ENCODE data around the gene SAMD13. TPM values are rescaled to one million over a fixed set of nuclear protein-coding genes. Genes with fewer than 3 reads are reported as not detected.

Gene SAMD13
- total RNA-seq, 1 experiment from 2014 or later, result 0.59 TPM

GRCh38 chr1:84311296-84311695 lies 9.8 kb downstream of the SAMD13 start:
- no TSS peak for BruUV-seq (replicated peaks)
- Mint-ChIP-seq H3K9me3 (ENCODE audit: unreplicated experiment) (no peaks in the 10 kb centered on the region), H3K36me3 (ENCODE audit: insufficient read depth, unreplicated experiment) (no peaks in the 10 kb centered on the region), H3K27me3 (ENCODE audit: insufficient read depth, unreplicated experiment) (peaks cover 3% of the 10 kb centered on the region), H3K4me3 (ENCODE audit: unreplicated experiment) (no peak overlapping the region), H3K4me1 (ENCODE audit: low read depth, unreplicated experiment) (no peaks in the 10 kb centered on the region), H3K27ac (ENCODE audit: unreplicated experiment) (no peak overlapping the region)
- H3K4me3 ChIP-seq (ENCODE audit: low read depth, low read length), result no peak overlapping the region
- TF ChIP-seq CTCF (IDR thresholded peaks at IDR 0.05; ENCODE audit: insufficient read depth in 1 of 2, low read depth in 1 of 2, low read length in 1 of 2, severe bottlenecking in 1 of 2, unreplicated experiment in 1 of 2), result no peak
- H3K27me3 ChIP-seq (replicated peaks; ENCODE audit: control insufficient read depth, insufficient read depth, low read length), result no peaks in the 10 kb centered on the region; the same call in 1 of the 2 replicates
- ChIA-PET POLR2A (interaction anchor here (0.7 kb wide), 1 partner anchor 19 kb away, joined by 7 read pairs; no protein-coding TSS in a partner anchor), CTCF (no interaction called here)
- no peaks in the 10 kb centered on the region for H3K9me3 ChIP-seq
- no peak for DNase-seq
- no peaks in the 10 kb centered on the region for H3K36me3 ChIP-seq (ENCODE audit: control insufficient read depth, insufficient read depth, low read length)
- intact Hi-C loops (cut with micrococcal nuclease; ENCODE audit: unreplicated experiment), result no loop called here
- no peaks in the 10 kb centered on the region for H3K4me1 ChIP-seq

- no peak for DNase-seq
- no TSS peak for BruUV-seq (replicated peaks)
- H3K4me1 Mint-ChIP-seq (ENCODE audit: low read depth, unreplicated experiment), result no peaks in the 10 kb centered on the region
- Histone ChIP-seq H3K4me3 (ENCODE audit: low read depth, low read length) (no peak overlapping the region), H3K9me3 (no peaks in the 10 kb centered on the region), H3K36me3 (ENCODE audit: control insufficient read depth, insufficient read depth, low read length) (no peaks in the 10 kb centered on the region), H3K27me3 (replicated peaks; ENCODE audit: control insufficient read depth, insufficient read depth, low read length) (no peaks in the 10 kb centered on the region), H3K4me1 (no peaks in the 10 kb centered on the region)
- CTCF ChIA-PET, result no interaction called here
- H3K36me3 Mint-ChIP-seq (ENCODE audit: insufficient read depth, unreplicated experiment), result no peaks in the 10 kb centered on the region
- no peaks in the 10 kb centered on the region for H3K9me3 Mint-ChIP-seq (ENCODE audit: unreplicated experiment)
- no peak overlapping the region for H3K4me3 Mint-ChIP-seq (ENCODE audit: unreplicated experiment)
- no peak for TF ChIP-seq CTCF (IDR thresholded peaks at IDR 0.05; ENCODE audit: insufficient read depth in 1 of 2, low read depth in 1 of 2, low read length in 1 of 2, severe bottlenecking in 1 of 2, unreplicated experiment in 1 of 2)
- no peak overlapping the region for H3K27ac Mint-ChIP-seq (ENCODE audit: unreplicated experiment)
- H3K27me3 Mint-ChIP-seq (ENCODE audit: insufficient read depth, unreplicated experiment), result peaks cover 3% of the 10 kb centered on the region
- POLR2A ChIA-PET, result no interaction called here
- intact Hi-C loops (cut with micrococcal nuclease; ENCODE audit: unreplicated experiment), result no loop called here
These were observed 18.2 kb downstream of the SAMD13 start for GRCh38 chr1:84319662-84320061.

GRCh38 chr1:84327830-84328229 lies 26.3 kb downstream of the SAMD13 start:
- intact Hi-C loops (cut with micrococcal nuclease; ENCODE audit: unreplicated experiment), result no loop called here
- no peaks in the 10 kb centered on the region for H3K27me3 ChIP-seq (replicated peaks; ENCODE audit: control insufficient read depth, insufficient read depth, low read length)
- no peak for TF ChIP-seq CTCF (IDR thresholded peaks at IDR 0.05; ENCODE audit: insufficient read depth in 1 of 2, low read depth in 1 of 2, low read length in 1 of 2, severe bottlenecking in 1 of 2, unreplicated experiment in 1 of 2)
- Mint-ChIP-seq H3K27me3 (ENCODE audit: insufficient read depth, unreplicated experiment) (no peaks in the 10 kb centered on the region), H3K4me3 (ENCODE audit: unreplicated experiment) (no peak overlapping the region), H3K36me3 (ENCODE audit: insufficient read depth, unreplicated experiment) (no peaks in the 10 kb centered on the region), H3K27ac (ENCODE audit: unreplicated experiment) (no peak overlapping the region), H3K4me1 (ENCODE audit: low read depth, unreplicated experiment) (no peaks in the 10 kb centered on the region), H3K9me3 (ENCODE audit: unreplicated experiment) (no peaks in the 10 kb centered on the region)
- no TSS peak for BruUV-seq (replicated peaks)
- CTCF ChIA-PET, result no interaction called here
- no peaks in the 10 kb centered on the region for H3K4me1 ChIP-seq
- no peaks in the 10 kb centered on the region for H3K9me3 ChIP-seq
- H3K4me3 ChIP-seq (ENCODE audit: low read depth, low read length), result no peak overlapping the region
- no peaks in the 10 kb centered on the region for H3K36me3 ChIP-seq (ENCODE audit: control insufficient read depth, insufficient read depth, low read length)
- POLR2A ChIA-PET, result no interaction called here
- no peak for DNase-seq
